Muscle of leg (tissue), 16 donors: ENCODE results near the gene CFAP210. TPM values are rescaled to one million over a fixed set of nuclear protein-coding genes. Genes with fewer than 3 reads are reported as not detected.

ENCODE experiments used
- DNase-seq: peaks from one replicate; pipeline ENCODE4 v3.0.0; 2013
- H3K27ac ChIP-seq: one replicate; pipeline ENCODE4 v1.5.1; 2013; ENCODE audit warnings: mild to moderate bottlenecking, low read length, control low read depth
- H3K27me3 ChIP-seq: one replicate; pipeline ENCODE4 v1.6.1; 2013; ENCODE audit warnings: low read length; ENCODE audit not compliant: control insufficient read depth, insufficient read depth
- H3K36me3 ChIP-seq: one replicate; pipeline ENCODE4 v1.6.1; 2013; ENCODE audit warnings: low read length; ENCODE audit not compliant: control insufficient read depth, insufficient read depth
- H3K4me1 ChIP-seq: one replicate; pipeline ENCODE4 v1.6.1; 2013; ENCODE audit warnings: low read length; ENCODE audit not compliant: control insufficient read depth, insufficient read depth
- H3K4me3 ChIP-seq: one replicate; pipeline ENCODE4 v1.5.1; 2013; ENCODE audit warnings: low read length, control low read depth
- H3K9me3 ChIP-seq: replicated peaks from 2 replicates; pipeline ENCODE4 v1.6.1; 2013; ENCODE audit warnings: low read depth, low read length; ENCODE audit not compliant: control insufficient read depth
- WGBS: methylation state at CpG from one replicate; pipeline ENCODE4 v1.1.5; 2013; ENCODE audit warnings: missing lambda C conversion rate; ENCODE audit not compliant: insufficient coverage; 5-methylcytosine and 5-hydroxymethylcytosine counted together
- long read RNA-seq, 11 donors: transcript quantifications; one replicate each; lab custom pipeline, GENCODE V29; 2026
- polyA plus RNA-seq, 8 donors: library from polyadenylated mRNA; unstranded; fragments of 120-200 nt; gene quantifications; one replicate each; pipeline versions ENCODE4 v1.2.1 to v1.2.3, GENCODE V29; 2013; ENCODE audit warnings: inconsistent platforms in 1 of 8, low replicate concordance in 1 of 8; ENCODE audit not compliant: insufficient read length in 8 of 8, insufficient read depth in 1 of 8
- total RNA-seq: library from RNA; stranded (reverse); fragments of 120-200 nt; gene quantifications from one replicate; pipeline ENCODE4 v1.2.4, GENCODE V29; 2013

The CFAP210 gene
- total RNA-seq: not detected
- polyA plus RNA-seq: under 1 TPM; 0.10 to 0.57 (median 0.17) TPM
- long read RNA-seq, donor 1: 0 reads
- long read RNA-seq, donor 2: 0 reads
- long read RNA-seq, donor 3: 0 reads
- long read RNA-seq, donor 4: 0 reads
- long read RNA-seq, donor 5: 0 reads
- long read RNA-seq, donor 6: 0 reads
- long read RNA-seq, donor 7: 0 reads
- long read RNA-seq, donor 8: 0 reads
- long read RNA-seq, donor 9: 0 reads
- long read RNA-seq, donor 10: 0 reads
- long read RNA-seq, donor 11: 0 reads

GRCh38 chr2:169694113-169694893 is at the start of gene CFAP210, which contains the start of gene PHOSPHO2:
Gene CFAP210 (minus strand): TSS chr2:169694405. CDS start chr2:169694327, 78 bp downstream.
Gene PHOSPHO2 (plus strand): TSS chr2:169694469. CDS start chr2:169700972, 6,503 bp downstream.
- WGBS: under 1% methylated on average over 51 of the region's 63 CpGs
- H3K9me3 ChIP-seq: peaks cover 2% of the 10 kb centered on the region
- peak; percentile 99 for DNase-seq
- peak within 1 kb of the TSS; percentile 99 for H3K4me3 ChIP-seq
- no peaks in the 10 kb centered on the region for H3K27me3 ChIP-seq
- H3K4me1 ChIP-seq: peaks cover 4% of the 10 kb centered on the region
- H3K27ac ChIP-seq: peak within 1 kb of the TSS; percentile 93
- no peaks in the 10 kb centered on the region for H3K36me3 ChIP-seq

GRCh38 chr2:169743549-169743948 is 49.3 kb upstream of the CFAP210 start:
- 30% methylated on average over 2 of the region's 4 CpGs for WGBS
- no peaks in the 10 kb centered on the region for H3K27me3 ChIP-seq
- peaks cover 29% of the 10 kb centered on the region for H3K36me3 ChIP-seq
- H3K4me1 ChIP-seq: no peaks in the 10 kb centered on the region
- H3K4me3 ChIP-seq: no peak overlapping the region
- no peaks in the 10 kb centered on the region for H3K9me3 ChIP-seq
- no peak overlapping the region for H3K27ac ChIP-seq
- peak; percentile 82 for DNase-seq

GRCh38 chr2:169739351-169739750 is 45.1 kb upstream of the CFAP210 start:
- Histone ChIP-seq H3K27ac (no peak overlapping the region), H3K27me3 (no peaks in the 10 kb centered on the region), H3K36me3 (peaks cover 12% of the 10 kb centered on the region), H3K9me3 (no peaks in the 10 kb centered on the region), H3K4me1 (peaks cover 6% of the 10 kb centered on the region), H3K4me3 (no peak overlapping the region)
- no peak for DNase-seq
- no CpG with 5 or more reads among the region's 1 CpG for WGBS

- Histone ChIP-seq H3K27me3 (no peaks in the 10 kb centered on the region), H3K9me3 (no peaks in the 10 kb centered on the region), H3K4me3 (no peak overlapping the region), H3K36me3 (peaks cover 12% of the 10 kb centered on the region), H3K4me1 (peaks cover 6% of the 10 kb centered on the region), H3K27ac (no peak overlapping the region)
- DNase-seq: no peak
- WGBS: 74% methylated on average over 3 of the region's 5 CpGs
Measured at GRCh38 chr2:169738566-169739229, 44.5 kb upstream of the CFAP210 start.

- H3K27ac ChIP-seq: peak overlapping the region; percentile 33
- H3K4me3 ChIP-seq: peak overlapping the region; percentile 6
- H3K36me3 ChIP-seq: peaks cover 3% of the 10 kb centered on the region
- H3K4me1 ChIP-seq: peaks cover 14% of the 10 kb centered on the region
- H3K27me3 ChIP-seq: no peaks in the 10 kb centered on the region
- 69% methylated on average over 2 of the region's 5 CpGs for WGBS
- DNase-seq: peak; percentile 48
- H3K9me3 ChIP-seq: no peaks in the 10 kb centered on the region
Measured at GRCh38 chr2:169736902-169737301, 42.7 kb upstream of the CFAP210 start.

- no peak for DNase-seq
- H3K4me3 ChIP-seq: no peak overlapping the region
- WGBS: no CpG with 5 or more reads among the region's 4 CpGs
Measured at GRCh38 chr2:169735623-169736022, 41.4 kb upstream of the CFAP210 start.

GRCh38 chr2:169734169-169734847 is 40.1 kb upstream of the CFAP210 start:
- Histone ChIP-seq H3K4me3 (peak overlapping the region; percentile 61), H3K27ac (peak overlapping the region; percentile 76), H3K9me3 (no peaks in the 10 kb centered on the region), H3K27me3 (no peaks in the 10 kb centered on the region), H3K36me3 (no peaks in the 10 kb centered on the region), H3K4me1 (peaks cover 14% of the 10 kb centered on the region)
- under 1% methylated on average over 47 of the region's 69 CpGs for WGBS
- DNase-seq: peak; percentile 57

More at GRCh38 chr2:169735623-169736022, 41.4 kb upstream of the CFAP210 start:
- Histone ChIP-seq H3K9me3 (no peaks in the 10 kb centered on the region), H3K27me3 (no peaks in the 10 kb centered on the region), H3K27ac (no peak overlapping the region), H3K4me1 (peaks cover 14% of the 10 kb centered on the region), H3K36me3 (no peaks in the 10 kb centered on the region)

- H3K27me3 ChIP-seq: no peaks in the 10 kb centered on the region
- H3K4me3 ChIP-seq: peak overlapping the region; percentile 66
- no peaks in the 10 kb centered on the region for H3K9me3 ChIP-seq
- H3K27ac ChIP-seq: peak overlapping the region; percentile 90
- peaks cover 14% of the 10 kb centered on the region for H3K4me1 ChIP-seq
- DNase-seq: peak; percentile 50
- H3K36me3 ChIP-seq: no peaks in the 10 kb centered on the region
- 79% methylated on average over 7 of the region's 13 CpGs for WGBS
Measured at GRCh38 chr2:169732583-169733358, 38.6 kb upstream of the CFAP210 start.

- Histone ChIP-seq H3K27ac (no peak overlapping the region), H3K4me3 (no peak overlapping the region), H3K36me3 (no peaks in the 10 kb centered on the region), H3K4me1 (peaks cover 12% of the 10 kb centered on the region), H3K9me3 (no peaks in the 10 kb centered on the region), H3K27me3 (no peaks in the 10 kb centered on the region)
- WGBS: 67% methylated on average over 1 of the region's 5 CpGs
- DNase-seq: no peak
Measured at GRCh38 chr2:169732075-169732474, 37.9 kb upstream of the CFAP210 start.
